Skin of body (tissue), 2 donors: ENCODE data around the gene TRUB1. TPM values are rescaled to one million over a fixed set of nuclear protein-coding genes. Genes with fewer than 3 reads are reported as not detected.
"Not testable (repeated sequence)": the region's sequence is repeated elsewhere in the genome, so short reads cannot be mapped to it uniquely, and the experiment has no call there.

Source experiments
- DNase-seq: peaks from one replicate; lab custom pipeline; 2025; lab: John Stamatoyannopoulos, UW
- total RNA-seq: library from RNA; depleted of rRNA; stranded (reverse); fragments of >200 nt; gene quantifications from one replicate; pipeline ENCODE4 v1.2.3, GENCODE V29; 2014

The TRUB1 gene
- 21.1 TPM for total RNA-seq

DNA sequence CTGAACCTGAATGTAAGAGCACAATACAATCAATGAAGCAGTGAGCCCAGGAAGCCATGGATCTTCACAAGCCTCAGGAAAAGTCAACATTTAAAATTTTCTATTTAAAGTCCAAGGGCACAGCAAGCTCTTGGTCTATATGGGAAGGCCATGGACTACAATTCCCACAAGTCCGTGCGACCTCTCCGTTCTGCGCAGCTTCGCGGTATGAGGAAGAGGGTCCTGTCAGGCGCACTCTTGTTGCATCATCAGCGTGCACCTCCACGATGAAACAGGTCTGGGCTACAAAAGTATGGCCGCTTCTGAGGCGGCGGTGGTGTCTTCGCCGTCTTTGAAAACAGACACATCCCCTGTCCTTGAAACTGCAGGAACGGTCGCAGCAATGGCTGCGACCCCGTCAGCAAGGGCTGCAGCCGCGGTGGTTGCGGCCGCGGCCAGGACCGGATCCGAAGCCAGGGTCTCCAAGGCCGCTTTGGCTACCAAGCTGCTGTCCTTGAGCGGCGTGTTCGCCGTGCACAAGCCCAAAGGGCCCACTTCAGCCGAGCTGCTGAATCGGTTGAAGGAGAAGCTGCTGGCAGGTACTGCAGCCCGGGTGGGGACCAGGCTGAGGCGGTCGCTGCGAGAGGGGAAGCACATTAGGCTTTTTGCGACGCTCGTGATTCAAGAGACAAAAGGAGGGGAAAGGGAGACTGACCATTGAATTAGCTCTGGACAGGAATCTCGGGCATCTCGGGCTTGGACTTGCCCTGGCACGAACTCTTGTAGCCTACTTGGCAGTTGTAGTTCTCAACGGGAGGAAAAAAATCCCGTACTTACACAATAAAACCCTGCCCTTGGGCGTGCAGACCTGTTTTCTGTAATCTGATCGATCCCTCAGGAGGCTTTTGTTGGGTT, at the start of gene TRUB1:
Gene TRUB1, plus strand, starts transcription at position 234 of the 894 bp plus-strand sequence. Its CDS starts 59 bp downstream, at position 293.
- peak; percentile 90 for DNase-seq

DNA sequence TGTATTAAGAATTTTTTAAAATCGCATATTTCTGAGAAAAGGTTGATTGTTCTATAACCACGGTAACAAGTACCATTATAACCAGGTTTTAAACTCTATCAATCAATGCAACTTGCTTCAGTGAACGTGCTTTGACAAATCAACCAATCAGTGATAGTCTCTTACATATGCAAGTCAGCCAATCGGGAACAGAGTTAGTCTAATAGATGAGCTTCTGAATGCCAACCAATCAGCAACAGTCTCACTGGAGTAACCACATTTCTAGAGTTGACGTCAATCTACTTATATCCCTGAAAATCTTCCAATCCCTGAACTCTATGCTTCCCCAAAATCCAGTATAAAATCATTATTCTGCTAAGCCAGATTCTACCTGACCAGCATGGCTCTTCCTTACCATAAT, 44.7 kb upstream of the TRUB1 start:
- no peak for DNase-seq

DNA sequence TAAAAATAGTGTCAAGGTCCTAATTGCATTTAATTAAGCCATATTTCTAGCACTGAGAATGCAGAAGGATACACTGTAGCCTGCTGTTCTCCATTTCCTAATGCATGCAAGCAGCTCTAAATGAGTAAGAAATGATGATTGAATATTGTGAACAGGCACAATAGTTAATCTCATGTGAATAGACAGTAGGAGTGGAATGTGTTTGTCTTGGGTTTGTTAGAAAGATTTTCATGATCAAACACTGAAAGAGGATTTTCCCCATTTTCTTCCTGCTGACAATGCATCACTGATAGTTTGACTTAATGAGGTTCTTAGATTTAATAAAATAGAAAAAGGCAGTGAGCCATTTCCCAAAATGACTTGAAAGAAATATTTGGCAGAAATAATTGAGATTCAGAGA, 43.1 kb upstream of the TRUB1 start:
- DNase-seq: no peak

DNA sequence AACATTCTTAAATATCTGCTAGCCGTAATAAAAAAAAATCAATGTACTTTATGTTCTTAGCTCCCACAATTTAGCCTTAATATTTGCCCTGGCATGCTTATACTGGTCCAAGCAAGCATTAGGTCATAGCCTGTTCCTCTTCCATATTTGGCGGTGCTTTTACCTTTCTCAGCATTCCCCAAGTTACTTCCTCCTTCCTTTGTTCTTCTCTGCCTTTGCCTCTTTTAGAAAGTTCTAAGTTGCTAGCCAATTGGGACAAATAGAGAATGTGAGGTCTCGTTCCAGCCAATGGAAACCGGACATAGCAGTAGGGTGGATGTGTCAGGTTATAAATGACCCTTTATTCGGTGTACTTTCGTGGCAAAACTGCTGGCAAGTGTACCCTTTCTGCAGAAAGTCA, 41.0 kb upstream of the TRUB1 start:
- DNase-seq: not testable (repeated sequence)

DNA sequence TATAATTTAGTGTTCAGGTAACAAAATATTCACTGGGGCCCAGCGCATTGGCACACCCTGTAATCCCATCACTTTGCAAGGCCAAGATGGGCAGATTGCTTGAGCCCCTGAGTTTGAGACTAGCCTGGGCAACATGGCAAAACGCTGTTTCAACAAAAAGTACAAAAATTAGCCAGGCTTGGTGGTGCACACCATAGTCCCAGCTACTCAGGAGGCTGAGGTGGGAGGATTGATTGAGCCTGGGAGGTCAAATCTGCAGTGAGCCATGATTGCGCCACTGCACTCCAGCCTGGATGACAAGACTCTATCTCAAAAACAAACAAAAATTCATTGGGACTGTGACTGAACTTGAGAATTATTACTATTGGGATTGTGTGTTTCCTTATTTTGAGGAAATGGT, 40.4 kb upstream of the TRUB1 start:
- DNase-seq: no peak

DNA sequence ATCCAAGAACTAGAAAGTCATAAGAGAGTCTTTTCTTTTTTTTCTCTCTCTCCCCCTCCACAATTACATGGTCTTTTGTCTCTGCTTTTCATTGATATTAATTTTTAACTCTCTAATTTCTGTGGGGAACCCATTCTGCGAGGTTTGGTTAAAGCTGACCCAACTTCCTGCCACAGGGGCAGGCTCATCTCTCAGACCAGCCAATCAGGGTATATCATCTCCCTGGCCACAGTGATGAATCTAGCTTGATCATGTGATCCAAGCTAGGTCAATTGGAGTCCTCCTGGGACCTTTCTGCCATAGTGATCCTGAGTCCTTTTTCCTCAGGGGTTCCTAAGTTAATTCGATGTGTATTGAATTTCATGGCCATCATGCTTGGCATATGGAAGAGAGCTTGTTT, 38.0 kb upstream of the TRUB1 start:
- no peak for DNase-seq

DNA sequence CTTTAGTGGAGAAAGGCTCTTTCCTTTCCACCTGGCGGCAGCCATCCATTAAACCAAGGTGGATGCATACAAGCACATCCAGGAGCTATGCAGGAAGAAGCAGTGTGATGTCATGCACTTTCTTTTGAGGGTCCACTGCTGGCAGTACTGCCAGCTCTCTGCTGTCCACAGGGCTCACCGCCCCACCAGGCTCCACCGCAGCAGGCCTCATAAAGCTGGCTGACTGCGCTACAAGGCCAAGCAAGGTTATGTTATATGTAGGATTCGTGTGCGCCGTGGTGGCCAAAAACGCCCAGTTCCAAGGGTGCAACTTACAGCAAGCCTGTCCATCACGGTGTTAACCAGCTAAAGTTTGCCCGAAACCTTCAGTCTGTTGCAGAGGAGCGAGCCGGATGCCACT, 37.3 kb upstream of the TRUB1 start:
- DNase-seq: no peak

DNA sequence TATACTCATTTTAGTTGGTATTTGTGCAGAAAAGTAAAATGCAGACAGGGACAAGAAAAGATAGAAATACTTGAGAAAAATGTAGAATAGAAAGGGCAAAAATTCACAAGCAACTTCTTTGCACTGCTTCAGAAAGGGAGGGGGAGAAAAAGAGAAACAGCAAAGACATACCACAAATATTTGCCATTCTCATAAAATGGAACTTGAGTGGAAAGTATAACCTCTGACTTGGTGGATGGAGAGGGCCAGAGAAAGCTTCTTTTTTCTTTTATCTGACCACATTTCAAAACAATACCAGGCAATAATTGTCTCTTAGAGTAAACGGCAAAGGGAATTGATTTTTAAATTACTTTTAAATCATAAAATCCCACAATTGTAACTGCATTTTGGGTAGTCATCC, 35.8 kb upstream of the TRUB1 start:
- no peak for DNase-seq

DNA sequence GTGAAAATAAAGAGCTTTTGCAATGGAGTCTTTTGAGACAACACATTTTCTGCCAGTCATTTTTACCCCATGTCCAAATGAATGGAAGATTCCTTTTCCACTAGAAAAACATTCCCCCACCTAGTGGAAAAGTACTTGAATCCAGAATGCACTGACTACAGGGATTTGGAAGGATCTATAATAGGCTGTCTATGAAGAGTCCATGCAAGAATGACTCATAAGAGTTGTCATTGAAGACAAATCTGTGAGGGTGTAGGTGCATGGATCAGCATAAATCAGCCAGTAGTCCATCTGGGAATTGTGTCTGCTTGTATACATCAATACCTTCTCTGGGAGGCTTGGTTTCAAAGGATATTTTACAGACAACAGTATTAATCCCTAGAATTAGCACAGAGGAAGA, 32.5 kb upstream of the TRUB1 start:
- DNase-seq: no peak

DNA sequence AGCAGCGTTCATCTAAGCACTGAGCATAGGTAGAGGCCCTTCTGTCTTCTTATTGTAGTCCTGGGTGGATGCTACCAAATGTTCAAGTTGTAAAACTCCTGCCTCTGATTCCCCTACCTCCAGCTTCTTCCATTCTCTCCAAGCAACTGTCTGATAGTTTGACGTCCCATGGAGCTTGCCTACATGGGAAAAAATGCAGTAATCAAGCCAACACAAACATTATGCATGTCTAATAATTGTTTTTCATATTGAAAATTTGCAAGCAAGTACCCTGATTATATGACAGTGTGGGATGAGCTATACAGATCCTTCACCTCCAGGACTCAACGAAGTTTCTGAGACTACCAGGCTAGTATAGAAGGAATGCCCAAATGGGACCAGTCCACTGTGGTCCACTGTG, 31.0 kb upstream of the TRUB1 start:
- DNase-seq: no peak

DNA sequence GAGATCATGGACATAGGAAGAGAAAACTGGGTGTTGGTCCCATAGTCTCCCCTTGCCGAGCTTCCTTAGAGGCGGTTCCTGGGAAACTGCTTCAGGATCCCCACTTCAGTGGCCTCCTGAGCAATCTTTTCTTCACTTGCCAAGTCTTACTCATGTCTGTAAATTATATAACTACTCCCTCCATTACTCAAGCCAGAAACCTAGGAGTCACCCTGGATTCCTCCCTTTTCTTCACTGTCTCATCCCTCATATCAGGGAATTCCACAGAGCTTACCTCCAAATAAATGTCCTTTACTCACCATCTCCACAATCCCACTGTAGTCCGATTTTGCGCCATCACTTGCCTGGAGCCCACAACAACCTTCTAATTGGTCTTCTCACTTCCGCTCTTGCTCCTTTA, 29.1 kb upstream of the TRUB1 start:
- no peak for DNase-seq

DNA sequence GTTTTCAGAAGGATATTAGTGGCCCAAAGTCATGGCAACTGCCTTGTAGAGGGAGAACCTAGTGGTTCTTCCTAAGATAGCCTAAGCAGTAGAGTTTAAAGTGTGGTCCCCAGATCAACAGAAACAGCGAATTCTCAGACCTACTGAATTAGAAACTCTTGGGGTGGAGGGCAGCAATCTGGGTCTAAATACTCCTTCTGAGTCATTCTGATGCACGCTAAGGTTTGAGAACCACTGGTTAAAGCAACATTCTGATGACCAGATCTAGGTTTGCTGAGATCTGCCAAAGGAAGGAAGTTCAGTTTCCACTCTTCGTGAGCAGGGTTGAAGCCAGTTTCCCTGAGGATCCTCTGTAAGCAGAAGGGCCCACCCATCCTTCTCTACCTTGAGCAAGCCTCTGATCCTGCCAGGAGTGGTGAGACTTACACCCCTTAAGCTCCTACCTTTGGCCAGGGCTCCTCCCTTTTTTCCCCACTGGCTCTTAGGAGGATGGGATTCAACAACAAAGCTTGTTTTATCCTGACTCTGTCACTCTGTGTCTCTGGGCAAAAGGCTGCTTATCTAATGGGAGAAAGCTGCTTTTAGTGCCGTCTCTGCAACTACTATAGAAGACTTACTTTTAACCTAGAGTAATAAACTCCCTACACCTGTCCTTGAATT, 26.8 kb upstream of the TRUB1 start:
- DNase-seq: no peak

DNA sequence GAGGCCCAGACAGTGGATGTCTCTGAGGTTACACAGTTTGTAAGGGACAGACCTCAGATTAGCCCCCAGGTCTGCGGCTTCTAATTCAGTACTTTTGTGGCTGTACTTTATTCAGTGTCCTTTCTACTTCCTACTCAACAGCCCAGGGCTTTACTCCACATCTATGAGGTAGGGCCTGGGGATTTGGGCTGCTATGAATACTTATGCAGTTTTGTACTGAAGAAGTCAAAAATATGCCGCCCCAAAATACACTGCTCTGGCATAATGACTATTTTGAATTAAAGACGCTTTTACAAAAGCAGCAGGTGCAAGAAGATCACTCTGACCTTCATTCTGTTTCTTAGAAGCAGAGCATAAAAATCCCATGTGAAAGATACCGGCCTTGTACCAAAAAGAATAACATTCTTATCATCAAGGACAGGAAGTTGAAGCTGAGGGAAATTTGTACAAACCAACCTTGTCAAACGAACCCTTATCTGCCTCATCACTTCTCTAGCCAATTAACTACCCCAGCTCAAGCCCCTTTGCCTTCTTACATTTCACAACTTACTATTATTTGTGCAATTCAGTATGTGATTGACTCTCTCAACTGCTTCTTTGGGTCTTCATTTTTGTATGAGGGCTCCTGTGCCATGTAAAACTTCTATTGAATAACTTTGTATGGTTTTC, 26.1 kb upstream of the TRUB1 start:
- DNase-seq: no peak

DNA sequence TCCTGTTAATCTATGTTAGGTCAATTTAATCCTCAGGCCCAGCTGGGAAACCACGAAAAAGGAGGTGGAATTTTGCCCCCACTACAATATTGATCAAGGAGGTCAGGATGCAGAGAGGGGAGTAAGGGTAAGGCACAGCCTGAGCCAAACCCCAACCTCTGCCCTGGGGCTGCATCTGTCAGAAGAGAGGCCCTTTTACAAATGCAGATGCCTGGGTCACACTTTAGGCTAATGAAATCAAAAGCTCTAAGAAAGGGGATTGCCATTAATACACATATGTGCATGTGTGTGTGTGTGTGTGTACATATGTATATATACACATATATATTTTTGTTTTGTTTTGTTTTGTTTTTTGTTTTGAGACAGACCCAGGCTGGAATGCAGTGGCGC, 25.5 kb upstream of the TRUB1 start:
- DNase-seq: no peak

DNA sequence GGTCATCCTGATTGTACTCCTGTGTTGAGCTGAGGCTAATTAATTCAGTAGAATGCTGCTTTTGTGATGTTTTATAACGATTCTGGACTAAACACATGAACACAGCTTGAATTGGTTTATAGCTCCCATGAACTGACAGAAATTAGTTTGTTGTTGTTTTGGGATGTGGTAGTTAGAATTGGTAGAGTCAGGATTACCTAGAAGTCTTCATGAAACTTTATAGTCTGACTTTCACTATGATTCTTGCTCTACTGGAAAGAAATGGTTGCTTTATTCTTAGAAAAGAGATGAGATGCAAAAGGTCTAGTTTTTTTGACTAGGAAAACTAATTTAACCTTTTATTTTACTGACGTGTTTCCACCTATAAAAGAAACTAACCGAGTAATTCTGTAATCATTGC, 23.4 kb upstream of the TRUB1 start:
- no peak for DNase-seq

DNA sequence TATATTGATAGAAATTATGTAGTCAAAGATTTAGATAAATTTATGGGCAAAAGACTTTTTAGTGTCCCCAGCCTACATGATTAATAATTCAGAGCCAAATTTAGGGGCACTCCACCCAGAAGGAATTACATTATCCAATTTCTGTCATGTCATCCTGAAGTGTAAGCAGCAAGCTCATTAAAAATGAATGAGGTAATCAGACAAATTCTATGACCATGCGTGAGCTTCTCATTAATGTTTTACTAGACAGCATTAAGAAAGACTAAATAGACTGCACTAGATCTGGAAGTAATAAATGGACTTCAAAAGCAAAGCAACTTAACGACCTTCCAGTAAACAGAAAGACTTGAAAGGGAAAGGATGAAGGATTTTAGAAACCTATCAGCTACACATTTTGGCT, 22.7 kb upstream of the TRUB1 start:
- DNase-seq: no peak

DNA sequence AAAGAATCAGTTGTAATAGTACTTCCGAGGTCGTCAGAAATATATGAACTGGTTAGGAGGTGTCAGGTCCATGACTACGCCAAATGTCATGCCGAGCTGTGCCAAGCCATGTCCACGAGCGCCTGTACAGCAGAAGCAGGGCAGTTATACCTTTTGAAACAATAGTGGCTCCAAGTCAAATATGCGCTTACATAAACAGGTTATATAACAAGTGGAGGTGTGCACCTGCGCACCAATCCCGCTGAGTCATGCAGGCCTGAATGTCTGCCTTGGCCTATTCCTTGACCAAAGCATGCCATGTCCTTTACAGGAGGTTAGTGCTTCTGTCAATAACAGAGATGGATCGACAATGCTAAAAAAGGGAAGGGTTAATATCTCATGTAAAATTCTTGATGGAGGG, 21.3 kb upstream of the TRUB1 start:
- no peak for DNase-seq

DNA sequence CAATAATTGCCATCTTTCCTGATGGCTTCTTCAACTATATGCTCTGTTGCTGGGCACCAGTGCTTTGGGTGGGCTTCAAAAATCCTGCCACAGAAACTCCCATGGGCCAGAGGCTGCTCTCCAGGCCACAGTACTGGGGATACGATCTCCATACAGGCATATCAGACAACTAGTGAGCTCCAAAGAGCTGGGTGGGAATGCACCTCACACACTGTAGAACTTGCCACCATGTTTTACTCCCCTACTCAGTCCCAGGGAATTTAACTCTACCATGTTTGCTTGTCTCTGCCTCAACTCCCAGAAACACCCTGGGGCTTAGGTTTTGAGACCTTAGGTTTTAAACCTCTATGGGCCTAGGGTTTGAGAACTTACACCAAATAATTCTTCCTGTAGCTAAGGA, 20.5 kb upstream of the TRUB1 start:
- DNase-seq: no peak

DNA sequence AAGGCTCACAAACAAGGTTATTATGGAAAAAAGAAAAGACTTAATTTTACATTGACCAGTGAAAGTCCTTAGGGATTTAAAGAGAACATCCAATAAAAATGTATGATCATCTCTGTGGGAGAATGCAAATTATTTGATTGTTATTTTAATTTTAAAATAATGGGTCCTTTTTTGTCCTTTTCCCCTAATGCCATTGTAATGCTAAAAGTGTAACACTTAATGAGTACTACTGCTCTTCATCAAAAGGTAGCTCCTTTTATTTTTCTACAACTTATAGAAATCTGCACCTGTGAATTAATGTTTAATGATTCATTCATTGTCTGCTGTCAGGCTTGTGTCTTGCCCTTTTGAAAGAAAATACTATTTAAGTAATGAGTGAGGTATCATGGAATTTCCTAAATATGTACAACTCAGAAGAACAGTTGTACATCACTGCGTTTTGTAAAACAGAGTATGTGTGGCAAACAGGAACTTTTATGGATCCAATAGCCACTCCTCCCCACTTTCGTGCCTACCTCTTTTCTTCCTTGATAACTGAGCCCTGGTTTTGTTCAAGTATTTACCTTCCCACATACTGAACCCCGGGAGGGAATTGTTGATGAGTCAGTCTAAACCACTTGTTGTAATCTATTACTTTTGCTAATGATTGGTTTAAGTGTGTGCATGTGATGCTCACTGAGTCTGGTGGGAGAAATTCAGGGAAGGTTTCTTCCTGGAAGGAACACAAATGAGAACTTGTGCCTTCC, 19.9 kb upstream of the TRUB1 start:
- no peak for DNase-seq

DNA sequence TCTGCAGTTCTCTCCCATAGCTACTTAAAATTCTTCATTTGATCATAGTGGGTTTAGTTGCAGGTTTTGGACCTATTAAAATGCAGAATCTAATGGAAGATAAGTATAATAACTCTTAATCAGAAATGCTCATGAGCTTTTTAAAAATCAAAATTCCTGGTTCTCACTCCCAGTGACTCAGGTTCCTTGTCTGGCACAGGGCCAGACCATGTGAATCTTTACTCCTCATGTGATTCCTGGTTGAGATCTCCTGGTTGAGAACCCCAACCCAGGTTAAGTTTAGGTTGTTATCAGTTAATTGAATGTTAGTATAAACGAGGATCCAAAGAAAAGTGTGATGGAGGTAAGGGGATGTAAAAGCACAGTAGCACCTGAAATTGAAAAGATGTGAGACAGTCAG, 17.5 kb upstream of the TRUB1 start:
- no peak for DNase-seq

DNA sequence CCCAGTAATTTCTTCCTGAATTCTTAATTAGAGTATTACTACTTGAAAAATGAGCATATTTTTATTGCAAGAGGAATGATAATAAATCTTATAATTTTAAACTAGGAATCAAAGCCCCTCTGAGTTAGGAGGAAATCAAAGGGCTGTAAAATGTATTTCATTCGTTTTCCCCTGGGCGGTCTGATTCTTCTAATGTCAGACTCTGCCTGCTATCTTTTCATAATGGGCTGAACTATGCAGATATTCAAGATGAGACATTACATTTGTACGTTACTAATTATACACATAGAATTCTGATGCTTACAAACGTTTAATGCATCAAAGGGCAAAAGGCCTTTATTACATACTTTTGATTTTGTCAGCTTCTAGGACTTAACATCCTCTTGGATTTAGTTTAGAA, 16.0 kb upstream of the TRUB1 start:
- no peak for DNase-seq

DNA sequence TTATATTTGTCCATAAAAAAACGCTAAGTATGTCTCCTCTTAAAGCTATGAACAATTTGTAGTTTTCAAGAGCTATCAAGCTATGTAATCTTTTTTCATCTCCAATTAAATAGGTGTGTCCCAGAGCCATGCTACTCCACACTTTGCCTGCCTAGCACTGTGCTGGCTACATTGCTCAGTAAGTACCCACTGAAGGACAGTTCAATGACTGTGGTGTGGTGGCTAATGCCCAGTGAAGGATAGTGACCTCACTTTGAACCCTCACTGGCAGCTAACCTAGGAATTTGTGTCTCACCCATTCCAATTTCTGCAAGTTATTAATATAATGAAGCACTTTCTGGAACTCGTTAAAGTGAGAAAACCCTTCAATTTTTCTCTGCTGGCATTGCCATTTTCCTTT, 14.4 kb upstream of the TRUB1 start:
- no peak for DNase-seq
